GM12873 (cell line): ENCODE results near the gene ADCK1.

Source experiments
- TF ChIP-seq, protein P1 (sequence below): IDR thresholded peaks from 2 replicates; pipeline ENCODE4 v1.5.1; 2012; ENCODE audit warnings: low read depth, mild to moderate bottlenecking, moderate library complexity, low read length, control low read depth; ENCODE audit not compliant: insufficient read depth; ENCODE audit errors: missing control alignments

The ADCK1 gene, protein sequence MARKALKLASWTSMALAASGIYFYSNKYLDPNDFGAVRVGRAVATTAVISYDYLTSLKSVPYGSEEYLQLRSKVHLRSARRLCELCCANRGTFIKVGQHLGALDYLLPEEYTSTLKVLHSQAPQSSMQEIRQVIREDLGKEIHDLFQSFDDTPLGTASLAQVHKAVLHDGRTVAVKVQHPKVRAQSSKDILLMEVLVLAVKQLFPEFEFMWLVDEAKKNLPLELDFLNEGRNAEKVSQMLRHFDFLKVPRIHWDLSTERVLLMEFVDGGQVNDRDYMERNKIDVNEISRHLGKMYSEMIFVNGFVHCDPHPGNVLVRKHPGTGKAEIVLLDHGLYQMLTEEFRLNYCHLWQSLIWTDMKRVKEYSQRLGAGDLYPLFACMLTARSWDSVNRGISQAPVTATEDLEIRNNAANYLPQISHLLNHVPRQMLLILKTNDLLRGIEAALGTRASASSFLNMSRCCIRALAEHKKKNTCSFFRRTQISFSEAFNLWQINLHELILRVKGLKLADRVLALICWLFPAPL

DNA sequence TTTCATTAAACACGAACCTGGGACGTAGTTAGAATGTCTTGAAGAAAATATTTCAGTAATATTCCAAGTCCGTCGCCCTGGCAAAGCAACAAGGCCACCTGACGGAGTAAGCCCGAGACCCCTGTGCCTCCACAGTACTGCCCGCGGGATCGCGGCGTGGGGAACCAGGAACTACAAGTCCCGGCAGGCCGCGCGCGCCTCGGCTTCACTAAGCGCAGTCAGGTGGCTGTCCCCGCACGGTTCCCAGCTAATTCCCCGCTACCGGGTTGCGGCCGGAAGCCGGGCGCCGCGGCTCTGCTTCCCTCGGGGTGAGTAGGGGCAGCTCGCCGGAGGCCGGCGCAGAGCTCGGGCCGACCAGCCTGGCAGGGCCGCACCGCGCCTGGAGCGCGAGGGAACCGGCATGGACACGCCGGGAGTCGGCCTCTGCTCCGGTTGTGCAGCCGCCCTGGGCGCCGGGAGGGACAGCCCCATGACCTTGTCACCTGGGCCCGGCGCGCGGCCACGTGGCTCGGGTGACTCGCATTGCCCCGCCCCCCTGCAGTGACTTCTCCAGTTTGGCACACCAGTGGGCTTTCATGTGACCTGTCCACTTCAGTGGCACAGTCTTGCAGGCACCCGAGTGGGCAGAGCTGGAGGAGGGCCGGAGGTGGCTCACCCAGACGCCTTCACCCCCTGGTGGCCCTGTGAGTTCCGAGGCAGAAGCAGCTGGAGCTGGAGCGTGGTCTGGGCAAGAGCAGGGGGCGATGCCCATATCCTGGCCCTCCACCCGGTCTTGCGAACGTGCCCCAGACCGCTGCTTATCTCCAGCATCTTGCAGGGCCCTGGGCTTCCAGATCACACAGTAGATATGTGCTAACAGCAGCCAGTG, at the start of gene ADCK1:
ADCK1 (plus strand) TSS at position 247 of the 868 bp plus-strand sequence. CDS start 18,870 bp downstream, outside the sequence.
- TF ChIP-seq, protein P1, sequence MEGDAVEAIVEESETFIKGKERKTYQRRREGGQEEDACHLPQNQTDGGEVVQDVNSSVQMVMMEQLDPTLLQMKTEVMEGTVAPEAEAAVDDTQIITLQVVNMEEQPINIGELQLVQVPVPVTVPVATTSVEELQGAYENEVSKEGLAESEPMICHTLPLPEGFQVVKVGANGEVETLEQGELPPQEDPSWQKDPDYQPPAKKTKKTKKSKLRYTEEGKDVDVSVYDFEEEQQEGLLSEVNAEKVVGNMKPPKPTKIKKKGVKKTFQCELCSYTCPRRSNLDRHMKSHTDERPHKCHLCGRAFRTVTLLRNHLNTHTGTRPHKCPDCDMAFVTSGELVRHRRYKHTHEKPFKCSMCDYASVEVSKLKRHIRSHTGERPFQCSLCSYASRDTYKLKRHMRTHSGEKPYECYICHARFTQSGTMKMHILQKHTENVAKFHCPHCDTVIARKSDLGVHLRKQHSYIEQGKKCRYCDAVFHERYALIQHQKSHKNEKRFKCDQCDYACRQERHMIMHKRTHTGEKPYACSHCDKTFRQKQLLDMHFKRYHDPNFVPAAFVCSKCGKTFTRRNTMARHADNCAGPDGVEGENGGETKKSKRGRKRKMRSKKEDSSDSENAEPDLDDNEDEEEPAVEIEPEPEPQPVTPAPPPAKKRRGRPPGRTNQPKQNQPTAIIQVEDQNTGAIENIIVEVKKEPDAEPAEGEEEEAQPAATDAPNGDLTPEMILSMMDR = peak; percentile 49

DNA sequence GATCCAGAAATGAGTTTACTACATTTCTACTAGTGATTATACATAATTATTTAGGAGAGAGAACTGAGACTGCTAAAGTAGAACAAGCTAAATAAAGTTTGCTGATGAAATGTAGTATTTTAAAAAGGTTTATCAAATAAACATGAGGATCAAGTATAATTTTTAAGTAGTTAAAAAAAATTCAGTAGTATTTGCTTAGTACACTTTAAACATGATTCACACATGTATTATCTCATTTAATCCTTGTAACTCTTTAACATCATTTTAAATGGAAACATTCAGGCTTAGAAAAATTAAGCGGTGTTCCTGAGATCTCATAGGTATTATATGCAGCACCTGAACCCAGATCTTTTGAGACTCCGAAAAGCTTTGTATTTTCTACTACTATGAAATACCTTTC, 47.6 kb upstream of the ADCK1 start:
- TF ChIP-seq, protein P1 = no peak

DNA sequence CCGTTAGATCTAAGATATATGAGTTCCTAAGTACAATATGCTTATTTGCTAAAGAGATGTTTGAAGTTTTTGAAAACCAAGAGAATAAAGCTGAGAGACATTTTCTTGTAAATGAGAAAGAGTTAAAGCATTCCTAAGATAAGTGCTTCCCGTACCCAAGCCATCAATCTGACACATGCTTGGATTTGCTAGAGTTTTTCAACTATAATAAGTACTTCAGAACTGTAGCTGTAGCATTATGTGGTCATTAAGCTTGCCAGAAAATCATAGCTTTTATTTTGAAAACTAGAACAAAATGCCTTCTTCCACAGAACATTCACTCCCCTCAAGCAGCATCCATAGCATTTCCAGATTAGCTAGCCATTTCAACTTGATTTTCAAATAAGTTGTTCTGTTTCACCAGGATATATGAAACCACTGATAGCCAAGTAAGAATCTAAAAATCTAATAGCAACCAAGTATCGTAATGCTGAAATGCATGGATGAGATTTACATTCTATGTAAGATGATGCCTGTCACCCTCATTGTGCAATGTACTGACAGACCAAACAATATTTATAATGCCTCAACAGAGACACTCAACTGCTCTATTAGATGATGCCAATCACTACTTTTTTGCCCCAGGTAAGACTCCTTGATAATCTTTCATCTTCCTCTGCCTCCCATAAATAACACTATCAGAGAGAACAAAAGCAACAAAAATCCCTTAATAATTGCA, 47.0 kb upstream of the ADCK1 start:
- TF ChIP-seq, protein P1 = no peak

DNA sequence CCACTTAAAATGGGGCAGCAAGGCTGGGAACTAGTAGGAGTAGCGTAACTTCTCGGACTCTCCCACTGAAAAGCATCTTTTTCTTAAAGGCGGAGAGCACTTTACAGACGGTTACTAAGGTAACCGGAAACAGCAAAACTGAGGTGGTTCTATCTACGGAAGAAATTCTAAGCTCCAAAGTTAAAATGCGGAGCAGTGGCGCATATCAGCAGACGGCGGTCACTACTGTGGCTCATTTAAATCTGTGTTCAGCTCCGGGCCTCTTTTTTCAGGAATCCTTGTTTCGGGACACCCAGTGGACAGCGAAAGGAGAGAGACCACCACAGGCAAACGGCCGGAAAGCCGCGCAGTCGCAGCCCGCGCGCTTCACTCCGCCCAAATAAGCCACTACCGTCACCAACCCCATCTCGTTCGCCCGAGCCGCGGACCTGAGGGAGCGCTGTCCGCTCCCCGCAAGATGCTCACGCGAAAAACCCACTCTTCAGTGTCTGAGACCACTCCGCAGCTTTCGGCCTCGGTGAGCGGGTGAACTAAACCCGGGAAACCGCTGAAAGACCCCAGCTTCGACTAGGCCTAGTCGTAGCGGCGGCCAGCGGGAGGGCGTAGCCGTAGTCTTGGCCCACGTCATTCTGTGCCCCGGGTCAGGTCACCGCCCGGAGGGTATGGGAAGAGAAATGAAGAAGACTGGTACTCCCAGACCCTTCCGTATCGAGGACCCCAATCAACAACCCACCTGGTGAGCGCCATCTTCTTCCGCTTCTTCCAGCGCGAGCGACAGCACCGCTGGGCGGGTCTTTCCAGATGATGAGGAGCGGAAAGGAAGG, 39.3 kb upstream of the ADCK1 start, which contains the start of gene SNW1:
SNW1 (minus strand) TSS at position 776 of the 824 bp plus-strand sequence; CDS start at position 747, 29 bp downstream.
- TF ChIP-seq, protein P1 = no peak

DNA sequence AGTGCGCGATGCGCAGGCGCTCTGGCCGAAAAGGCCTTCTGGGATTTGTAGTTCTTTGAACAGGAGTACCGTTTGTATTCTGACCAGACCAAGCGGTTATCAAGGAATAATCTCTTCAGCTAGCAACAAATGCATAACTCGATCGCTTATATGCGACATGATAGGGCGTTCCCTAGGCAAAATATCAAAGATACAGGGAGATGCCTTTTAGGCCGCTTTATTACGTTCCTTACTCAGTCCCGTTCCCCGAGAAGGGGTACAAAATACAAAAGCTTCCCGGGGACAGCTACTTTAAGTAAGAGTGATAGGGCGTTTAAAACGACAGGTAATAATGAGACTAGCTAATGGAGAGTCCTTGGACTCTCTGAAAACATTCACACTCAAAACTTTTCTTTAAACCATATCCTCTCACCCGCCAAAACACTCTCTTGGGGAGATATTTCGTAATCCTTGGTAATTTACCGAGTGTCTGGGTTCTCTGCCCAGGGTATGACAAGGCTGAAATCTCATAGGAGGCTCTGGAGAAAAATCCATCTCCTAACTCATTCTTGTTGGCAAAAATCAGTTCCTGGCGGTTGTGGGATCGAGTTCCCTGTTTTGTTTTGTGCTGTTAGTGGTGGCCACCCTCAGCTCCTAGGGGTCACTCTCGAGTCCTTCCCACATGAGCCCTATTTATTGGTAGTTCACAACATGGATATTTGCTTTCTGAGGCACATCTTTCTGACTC, 38.5 kb upstream of the ADCK1 start:
- TF ChIP-seq, protein P1 = peak; percentile 26

DNA sequence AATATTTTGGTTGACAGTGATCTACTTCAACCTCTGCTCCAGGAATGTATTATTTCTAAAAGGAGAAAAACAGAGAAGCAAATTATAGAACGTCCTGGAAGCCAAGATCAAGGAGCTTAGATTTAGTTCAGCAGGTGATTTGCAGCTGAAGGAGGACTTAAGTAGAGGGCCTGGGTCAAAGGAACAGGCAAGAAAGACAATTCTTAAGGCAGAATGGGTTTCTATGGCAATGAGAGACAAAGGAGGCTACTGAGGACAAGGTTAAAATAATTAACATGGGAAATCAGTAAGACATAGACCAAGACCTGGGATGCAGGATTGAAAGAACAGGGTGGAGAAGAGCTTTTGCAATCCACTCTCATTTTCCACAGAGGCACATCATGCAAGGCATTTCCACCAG, 36.6 kb upstream of the ADCK1 start:
- TF ChIP-seq, protein P1 = no peak
